ENCODE results near the gene PIP4P1. TPM values are rescaled to one million over a fixed set of nuclear protein-coding genes. Genes with fewer than 3 reads are reported as not detected.

Gene PIP4P1
- total RNA-seq, 1 donor from 2014 or later: 44.3 TPM

Other genes with a start within 250 kb of the PIP4P1 start
- gene OR11H6, start 237.7 kb downstream of the PIP4P1 start, total RNA-seq: not detected
- not detected for gene OR11H7, start 232.5 kb downstream of the PIP4P1 start, total RNA-seq
- gene OR11H4, start 222.1 kb downstream of the PIP4P1 start, total RNA-seq: not detected
- 19.1 TPM for gene TTC5, start 155.5 kb downstream of the PIP4P1 start, total RNA-seq
- gene CCNB1IP1, start 128.2 kb downstream of the PIP4P1 start, total RNA-seq: 40.1 TPM
- gene PARP2, start 117.8 kb downstream of the PIP4P1 start, total RNA-seq: 15.5 TPM
- 107 TPM for gene TEP1, start 47.9 kb downstream of the PIP4P1 start, total RNA-seq
- gene KLHL33, start 25.3 kb downstream of the PIP4P1 start, total RNA-seq: 0.92 TPM
- gene OSGEP, start 6.6 kb downstream of the PIP4P1 start, total RNA-seq: 35.4 TPM
- gene APEX1, start 6.2 kb downstream of the PIP4P1 start, total RNA-seq: 129 TPM
- 61.5 TPM for gene PNP, start 8.0 kb upstream of the PIP4P1 start, total RNA-seq
- gene RNASE10, start 44.1 kb upstream of the PIP4P1 start, total RNA-seq: 0.86 TPM
- not detected for gene RNASE9, start 99.6 kb upstream of the PIP4P1 start, total RNA-seq
- not detected for gene RNASE11, start 126.6 kb upstream of the PIP4P1 start, total RNA-seq
- not detected for gene RNASE12, start 129.9 kb upstream of the PIP4P1 start, total RNA-seq
- gene OR6S1, start 180.3 kb upstream of the PIP4P1 start, total RNA-seq: not detected
- gene RNASE4, start 223.1 kb upstream of the PIP4P1 start, total RNA-seq: 135 TPM
- gene ANG, start 227.3 kb upstream of the PIP4P1 start, total RNA-seq: 110 TPM